Nephron (organoid): ENCODE results near the gene TNN.
"Not testable (repeated sequence)": the region's sequence is repeated elsewhere in the genome, so short reads cannot be mapped to it uniquely, and the experiment has no call there.

Source experiments
- H3K27ac Mint-ChIP-seq, 3 experiments: 2 replicates each; pipeline ENCODE4 v1.8.0; 2020; ENCODE audit warnings: mixed read lengths in 3 of 3, mild to moderate bottlenecking in 2 of 3, moderate library complexity in 1 of 3
- H3K27me3 Mint-ChIP-seq: 2 replicates; pipeline ENCODE4 v1.8.0; 2021; ENCODE audit warnings: low read depth, mild to moderate bottlenecking, moderate library complexity, mixed read lengths
- H3K36me3 Mint-ChIP-seq: 2 replicates; pipeline ENCODE4 v1.8.0; 2020; ENCODE audit warnings: low read depth, mixed read lengths
- H3K4me1 Mint-ChIP-seq: 2 replicates; pipeline ENCODE4 v1.8.0; 2020; ENCODE audit warnings: mixed read lengths
- H3K4me3 Mint-ChIP-seq, 3 experiments: 2 replicates each; pipeline ENCODE4 v1.8.0; 2020; ENCODE audit warnings: mild to moderate bottlenecking in 3 of 3, mixed read lengths in 3 of 3, moderate library complexity in 2 of 3
- H3K9me3 Mint-ChIP-seq: 2 replicates; pipeline ENCODE4 v1.8.0; 2020; ENCODE audit warnings: mixed read lengths
- TF ChIP-seq, protein P1 (sequence below), 3 experiments: fragments of 200-600 bp; sonication (generic); IDR thresholded peaks; one replicate each; pipeline ENCODE4 v1.5.0; 2021; ENCODE audit warnings: antibody characterized with exemption in 3 of 3; ENCODE audit not compliant: unreplicated experiment in 3 of 3

The TNN gene, protein sequence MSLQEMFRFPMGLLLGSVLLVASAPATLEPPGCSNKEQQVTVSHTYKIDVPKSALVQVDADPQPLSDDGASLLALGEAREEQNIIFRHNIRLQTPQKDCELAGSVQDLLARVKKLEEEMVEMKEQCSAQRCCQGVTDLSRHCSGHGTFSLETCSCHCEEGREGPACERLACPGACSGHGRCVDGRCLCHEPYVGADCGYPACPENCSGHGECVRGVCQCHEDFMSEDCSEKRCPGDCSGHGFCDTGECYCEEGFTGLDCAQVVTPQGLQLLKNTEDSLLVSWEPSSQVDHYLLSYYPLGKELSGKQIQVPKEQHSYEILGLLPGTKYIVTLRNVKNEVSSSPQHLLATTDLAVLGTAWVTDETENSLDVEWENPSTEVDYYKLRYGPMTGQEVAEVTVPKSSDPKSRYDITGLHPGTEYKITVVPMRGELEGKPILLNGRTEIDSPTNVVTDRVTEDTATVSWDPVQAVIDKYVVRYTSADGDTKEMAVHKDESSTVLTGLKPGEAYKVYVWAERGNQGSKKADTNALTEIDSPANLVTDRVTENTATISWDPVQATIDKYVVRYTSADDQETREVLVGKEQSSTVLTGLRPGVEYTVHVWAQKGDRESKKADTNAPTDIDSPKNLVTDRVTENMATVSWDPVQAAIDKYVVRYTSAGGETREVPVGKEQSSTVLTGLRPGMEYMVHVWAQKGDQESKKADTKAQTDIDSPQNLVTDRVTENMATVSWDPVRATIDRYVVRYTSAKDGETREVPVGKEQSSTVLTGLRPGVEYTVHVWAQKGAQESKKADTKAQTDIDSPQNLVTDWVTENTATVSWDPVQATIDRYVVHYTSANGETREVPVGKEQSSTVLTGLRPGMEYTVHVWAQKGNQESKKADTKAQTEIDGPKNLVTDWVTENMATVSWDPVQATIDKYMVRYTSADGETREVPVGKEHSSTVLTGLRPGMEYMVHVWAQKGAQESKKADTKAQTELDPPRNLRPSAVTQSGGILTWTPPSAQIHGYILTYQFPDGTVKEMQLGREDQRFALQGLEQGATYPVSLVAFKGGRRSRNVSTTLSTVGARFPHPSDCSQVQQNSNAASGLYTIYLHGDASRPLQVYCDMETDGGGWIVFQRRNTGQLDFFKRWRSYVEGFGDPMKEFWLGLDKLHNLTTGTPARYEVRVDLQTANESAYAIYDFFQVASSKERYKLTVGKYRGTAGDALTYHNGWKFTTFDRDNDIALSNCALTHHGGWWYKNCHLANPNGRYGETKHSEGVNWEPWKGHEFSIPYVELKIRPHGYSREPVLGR (N-terminal part only)

DNA sequence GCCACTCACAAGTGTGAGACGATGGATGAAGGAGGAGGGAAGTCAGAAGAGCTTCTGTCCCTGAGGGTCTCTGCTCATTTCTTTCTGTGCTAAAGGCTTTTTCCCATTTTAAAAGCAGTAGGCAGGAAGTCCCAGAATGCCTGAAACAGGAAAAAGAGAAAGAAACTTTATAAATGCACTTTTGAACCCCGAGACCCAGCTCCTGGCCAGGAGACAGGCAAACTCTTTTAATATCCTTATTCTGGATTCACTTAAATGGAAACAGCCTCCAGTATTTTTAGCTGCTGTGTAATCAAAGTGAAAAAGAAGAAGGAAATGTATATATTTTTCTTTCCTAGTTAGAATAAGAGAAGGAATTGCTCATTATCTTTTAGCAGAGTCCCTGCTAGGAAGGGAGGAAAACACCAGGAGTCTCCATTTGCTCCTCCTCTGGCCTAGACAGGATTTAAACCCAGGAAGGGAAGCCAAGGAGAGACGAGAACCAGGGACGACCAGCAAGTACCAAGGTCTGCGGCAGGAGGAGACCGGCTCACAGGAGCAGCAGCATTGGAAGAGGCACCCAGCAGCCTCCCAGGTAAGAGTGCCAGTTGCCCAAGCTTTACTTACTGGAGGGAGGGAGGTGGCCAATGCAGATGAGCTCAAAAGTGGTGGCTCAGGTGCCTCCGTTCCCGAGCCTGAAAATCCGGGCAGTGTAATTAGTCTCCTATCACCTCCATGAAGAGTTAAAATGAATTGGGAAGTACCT, at the start of gene TNN:
TNN (plus strand) TSS at position 472 of the 745 bp plus-strand sequence. CDS start 9,586 bp downstream, outside the sequence.
- Mint-ChIP-seq H3K27ac (peak within 1 kb of the TSS; percentile 50 to 87 (median 62)), H3K9me3 (no peaks in the 10 kb centered on the region), H3K36me3 (no peaks in the 10 kb centered on the region), H3K4me1 (peaks cover 51% of the 10 kb centered on the region), H3K4me3 (peak within 1 kb of the TSS in 1 of 3 experiments; percentile 65), H3K27me3 (peaks cover 7% of the 10 kb centered on the region)
- TF ChIP-seq, protein P1, sequence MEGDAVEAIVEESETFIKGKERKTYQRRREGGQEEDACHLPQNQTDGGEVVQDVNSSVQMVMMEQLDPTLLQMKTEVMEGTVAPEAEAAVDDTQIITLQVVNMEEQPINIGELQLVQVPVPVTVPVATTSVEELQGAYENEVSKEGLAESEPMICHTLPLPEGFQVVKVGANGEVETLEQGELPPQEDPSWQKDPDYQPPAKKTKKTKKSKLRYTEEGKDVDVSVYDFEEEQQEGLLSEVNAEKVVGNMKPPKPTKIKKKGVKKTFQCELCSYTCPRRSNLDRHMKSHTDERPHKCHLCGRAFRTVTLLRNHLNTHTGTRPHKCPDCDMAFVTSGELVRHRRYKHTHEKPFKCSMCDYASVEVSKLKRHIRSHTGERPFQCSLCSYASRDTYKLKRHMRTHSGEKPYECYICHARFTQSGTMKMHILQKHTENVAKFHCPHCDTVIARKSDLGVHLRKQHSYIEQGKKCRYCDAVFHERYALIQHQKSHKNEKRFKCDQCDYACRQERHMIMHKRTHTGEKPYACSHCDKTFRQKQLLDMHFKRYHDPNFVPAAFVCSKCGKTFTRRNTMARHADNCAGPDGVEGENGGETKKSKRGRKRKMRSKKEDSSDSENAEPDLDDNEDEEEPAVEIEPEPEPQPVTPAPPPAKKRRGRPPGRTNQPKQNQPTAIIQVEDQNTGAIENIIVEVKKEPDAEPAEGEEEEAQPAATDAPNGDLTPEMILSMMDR (IDR thresholded peaks at IDR 0.05; ENCODE audit: unreplicated experiment in 3 of 3), result no peak

DNA sequence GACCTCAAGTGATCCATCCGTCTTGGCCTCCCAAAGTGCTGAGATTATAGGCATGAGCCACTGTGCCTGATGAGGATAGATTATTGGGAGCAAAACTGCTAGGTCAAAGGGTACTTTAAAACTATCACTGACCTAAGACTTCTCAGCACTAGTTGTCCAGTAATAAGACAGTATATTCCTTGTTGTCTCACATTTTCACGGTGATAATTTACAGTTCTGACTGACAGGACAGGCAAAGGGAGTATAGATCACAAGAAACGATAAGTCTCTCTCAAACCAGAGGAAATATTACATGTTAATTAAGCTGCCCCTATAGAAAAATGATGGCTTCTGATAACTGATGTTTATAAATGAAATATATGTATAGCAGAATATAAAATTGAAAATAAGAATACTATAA, 48.1 kb upstream of the TNN start:
- H3K27me3 Mint-ChIP-seq, result no peaks in the 10 kb centered on the region
- H3K4me3 Mint-ChIP-seq, result no peak overlapping the region
- TF ChIP-seq, protein P1 (IDR thresholded peaks at IDR 0.05; ENCODE audit: unreplicated experiment in 3 of 3), result no peak
- H3K27ac Mint-ChIP-seq, result no peak overlapping the region
- peaks cover 34% of the 10 kb centered on the region for H3K4me1 Mint-ChIP-seq
- peaks cover 28% of the 10 kb centered on the region for H3K36me3 Mint-ChIP-seq
- H3K9me3 Mint-ChIP-seq, result peaks cover under 1% of the 10 kb centered on the region

DNA sequence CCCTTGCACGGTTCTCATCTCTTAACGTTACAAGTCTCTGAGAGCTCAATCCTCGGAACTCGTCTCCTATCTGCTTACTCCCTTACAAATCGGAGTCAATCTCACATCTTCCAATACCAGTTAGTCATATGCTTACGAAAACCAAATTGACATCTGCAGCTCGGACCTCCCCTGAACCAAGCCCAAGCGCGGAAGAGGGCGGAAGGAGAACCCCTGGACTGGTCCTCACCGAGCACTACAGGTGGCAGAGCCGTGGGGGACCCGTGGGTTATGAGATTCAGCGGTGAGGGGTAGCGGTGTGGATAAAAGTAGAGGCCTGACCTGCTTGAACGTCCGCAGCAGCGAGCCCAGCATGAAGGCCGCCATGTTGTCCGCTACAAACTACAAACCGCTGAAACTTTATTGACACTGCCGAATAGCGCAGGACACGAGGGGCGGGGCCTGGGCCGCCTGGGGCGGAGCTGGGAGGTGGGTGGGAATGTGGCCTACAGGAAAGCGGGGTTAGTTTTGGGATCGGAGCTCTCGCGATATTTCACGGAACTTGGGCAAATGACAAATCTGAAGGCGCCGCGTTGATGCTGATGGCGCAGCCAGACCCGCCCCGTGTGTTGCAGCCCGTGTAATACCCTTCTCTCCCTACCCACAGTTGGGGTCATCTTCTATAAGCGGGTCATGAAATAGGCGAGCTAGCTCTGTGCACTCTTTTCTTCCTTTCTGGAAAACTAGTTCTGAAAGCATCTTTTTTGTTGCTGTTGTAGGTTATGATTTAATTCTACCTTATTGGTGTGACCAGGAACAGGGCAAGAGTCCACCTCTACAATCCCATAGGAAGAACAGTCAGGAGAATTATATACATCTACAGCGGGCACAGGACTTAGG, 44.4 kb upstream of the TNN start, which contains the start of gene MRPS14:
MRPS14 (minus strand) TSS at position 383 of the 879 bp plus-strand sequence; CDS start at position 366, 17 bp downstream.
- Mint-ChIP-seq H3K4me1 (peaks cover 18% of the 10 kb centered on the region), H3K27ac (peak within 1 kb of the TSS; percentile 45 to 90 (median 85)), H3K27me3 (no peaks in the 10 kb centered on the region), H3K36me3 (peaks cover 8% of the 10 kb centered on the region), H3K9me3 (peaks cover 4% of the 10 kb centered on the region), H3K4me3 (peak within 1 kb of the TSS; percentile 91 to 94 (median 93))
- TF ChIP-seq, protein P1 (IDR thresholded peaks at IDR 0.05; ENCODE audit: unreplicated experiment in 3 of 3), result no peak

DNA sequence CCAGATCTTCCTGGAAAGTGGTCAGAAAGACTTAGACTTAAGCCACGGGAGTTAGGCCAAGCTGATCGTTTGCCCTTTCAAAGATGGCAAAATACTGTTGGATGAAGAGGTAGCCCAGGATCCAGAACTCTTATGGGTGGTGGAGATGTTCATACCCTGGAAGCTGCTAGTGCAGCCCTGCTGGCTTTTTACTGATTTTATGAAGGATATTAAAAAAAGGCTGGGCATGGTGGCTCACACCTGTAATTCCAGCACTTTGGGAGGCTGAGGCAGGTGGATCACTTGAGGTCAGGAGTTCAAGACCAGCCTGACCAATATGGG, 43.8 kb upstream of the TNN start:
- H3K27ac Mint-ChIP-seq, result peak overlapping the region; percentile 45 to 90 (median 85)
- H3K27me3 Mint-ChIP-seq, H3K9me3 Mint-ChIP-seq, H3K36me3 Mint-ChIP-seq: not testable (repeated sequence)
- H3K4me3 Mint-ChIP-seq, result peak overlapping the region; percentile 91 to 94 (median 93)
- peaks cover 18% of the 10 kb centered on the region for H3K4me1 Mint-ChIP-seq

DNA sequence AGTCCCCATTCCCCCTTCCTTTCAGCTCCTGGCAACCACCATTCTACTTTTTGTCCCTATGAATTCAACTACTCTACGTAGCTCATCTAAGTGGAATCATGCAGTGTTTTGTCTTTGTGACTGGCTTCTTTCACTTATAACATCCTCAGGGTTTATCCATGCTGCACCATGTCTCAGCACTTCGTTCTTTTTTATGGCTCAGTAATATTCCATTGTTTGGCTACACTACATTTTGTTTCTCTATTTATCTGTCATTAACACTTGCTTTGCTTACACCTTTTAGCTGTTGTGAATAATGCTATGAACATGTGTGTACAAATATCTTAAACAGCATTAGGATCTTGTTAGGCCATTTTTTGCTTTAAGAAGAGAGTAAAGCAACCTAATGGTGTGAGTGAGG, 42.9 kb upstream of the TNN start:
- Mint-ChIP-seq H3K4me1 (peaks cover 23% of the 10 kb centered on the region), H3K27ac (peak overlapping the region; percentile 59 to 82 (median 62)), H3K4me3 (peak overlapping the region; percentile 56 to 82 (median 77)), H3K36me3 (peaks cover 4% of the 10 kb centered on the region), H3K9me3 (peaks cover 4% of the 10 kb centered on the region), H3K27me3 (no peaks in the 10 kb centered on the region)
- TF ChIP-seq, protein P1 (IDR thresholded peaks at IDR 0.05; ENCODE audit: unreplicated experiment in 3 of 3), result no peak
